Measurements from ENCODE around the gene LRRC70. TPM values are rescaled to one million over a fixed set of nuclear protein-coding genes. Genes with fewer than 3 reads are reported as not detected.

The LRRC70 gene
- total RNA-seq, 4 donors from 2014 or later = 0.13 to 1.4 (median 0.80) TPM; not detected in 1

DNA sequence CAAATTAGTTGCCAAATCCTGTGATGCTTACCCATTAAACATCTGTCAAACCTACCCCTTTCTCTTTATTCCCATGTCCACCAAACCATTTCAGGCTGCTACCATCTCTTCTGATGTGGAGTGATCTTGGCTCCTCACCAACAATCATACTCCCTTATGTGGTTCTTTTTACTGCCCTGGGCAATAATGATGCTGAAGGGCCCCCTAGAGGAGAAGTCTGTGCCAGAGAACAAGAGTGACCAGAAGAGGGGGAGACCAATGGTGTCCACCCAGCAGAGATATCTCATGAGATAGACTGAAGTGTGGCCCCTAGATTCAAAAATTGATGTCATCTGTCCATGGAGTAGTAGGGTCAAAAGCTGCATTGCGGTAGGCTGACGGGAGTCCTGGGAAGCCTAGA, 10.9 kb downstream of the LRRC70 start:
- no peak for TF ChIP-seq POLR2A (IDR thresholded peaks at IDR 0.05)
- TF ChIP-seq, protein P1, sequence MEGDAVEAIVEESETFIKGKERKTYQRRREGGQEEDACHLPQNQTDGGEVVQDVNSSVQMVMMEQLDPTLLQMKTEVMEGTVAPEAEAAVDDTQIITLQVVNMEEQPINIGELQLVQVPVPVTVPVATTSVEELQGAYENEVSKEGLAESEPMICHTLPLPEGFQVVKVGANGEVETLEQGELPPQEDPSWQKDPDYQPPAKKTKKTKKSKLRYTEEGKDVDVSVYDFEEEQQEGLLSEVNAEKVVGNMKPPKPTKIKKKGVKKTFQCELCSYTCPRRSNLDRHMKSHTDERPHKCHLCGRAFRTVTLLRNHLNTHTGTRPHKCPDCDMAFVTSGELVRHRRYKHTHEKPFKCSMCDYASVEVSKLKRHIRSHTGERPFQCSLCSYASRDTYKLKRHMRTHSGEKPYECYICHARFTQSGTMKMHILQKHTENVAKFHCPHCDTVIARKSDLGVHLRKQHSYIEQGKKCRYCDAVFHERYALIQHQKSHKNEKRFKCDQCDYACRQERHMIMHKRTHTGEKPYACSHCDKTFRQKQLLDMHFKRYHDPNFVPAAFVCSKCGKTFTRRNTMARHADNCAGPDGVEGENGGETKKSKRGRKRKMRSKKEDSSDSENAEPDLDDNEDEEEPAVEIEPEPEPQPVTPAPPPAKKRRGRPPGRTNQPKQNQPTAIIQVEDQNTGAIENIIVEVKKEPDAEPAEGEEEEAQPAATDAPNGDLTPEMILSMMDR (IDR thresholded peaks at IDR 0.05 in 4 of 5, conservative IDR thresholded peaks at IDR 0.05 in 1 of 5) = no peak
- intact Hi-C loops (cut with DNase I; ENCODE audit: low total_unique reads) = no loop called here

GRCh38 chr5:62590387-62590786, 11.8 kb downstream of the LRRC70 start:
- ATAC-seq (no peak), DNase-seq (no peak)
- no peaks in the 10 kb centered on the region for H3K27me3 ChIP-seq
- H3K27ac ChIP-seq = no peak overlapping the region
- in situ Hi-C loops (cut with MboI; ENCODE audit: low sequenced_read_pairs in 4 of 4) = no loop called here
- H3K36me3 ChIP-seq = no peaks in the 10 kb centered on the region
- no peaks in the 10 kb centered on the region for H3K9me3 ChIP-seq
- H3K4me3 ChIP-seq = no peak overlapping the region
- no peak for TF ChIP-seq POLR2A (IDR thresholded peaks at IDR 0.05)
- TF ChIP-seq, protein P1 (IDR thresholded peaks at IDR 0.05 in 4 of 5, conservative IDR thresholded peaks at IDR 0.05 in 1 of 5) = no peak
- no peaks in the 10 kb centered on the region for H3K4me1 ChIP-seq
- intact Hi-C loops (cut with DNase I; ENCODE audit: low total_unique reads) = no loop called here

More for the DNA sequence above, 10.9 kb downstream of the LRRC70 start:
- Histone ChIP-seq H3K27me3 (no peaks in the 10 kb centered on the region), H3K27ac (no peak overlapping the region), H3K9me3 (no peaks in the 10 kb centered on the region), H3K36me3 (no peaks in the 10 kb centered on the region), H3K4me1 (no peaks in the 10 kb centered on the region), H3K4me3 (no peak overlapping the region)
- ATAC-seq (no peak), DNase-seq (no peak)
- in situ Hi-C loops (cut with MboI; ENCODE audit: low sequenced_read_pairs in 4 of 4) = no loop called here

DNA sequence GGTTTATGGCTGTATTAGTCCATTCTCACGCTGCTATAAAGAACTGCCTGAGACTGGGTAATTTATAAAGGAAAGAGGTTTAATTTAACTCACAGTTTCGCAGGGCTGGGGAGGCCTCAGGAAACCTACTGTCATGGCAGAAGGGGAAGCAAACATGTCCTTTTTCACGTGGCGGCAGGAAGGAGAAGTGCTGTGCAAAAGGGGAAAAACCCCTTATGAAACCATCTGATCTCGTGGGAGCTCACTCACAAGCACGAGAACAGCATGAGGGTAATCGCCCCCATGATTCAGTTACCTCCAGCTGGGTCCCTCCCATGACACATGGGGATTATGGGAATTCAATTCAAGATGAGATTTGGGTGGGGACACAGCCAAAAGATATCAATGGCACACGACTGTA, 13.9 kb downstream of the LRRC70 start:
- DNase-seq (no peak), ATAC-seq (no peak)
- Histone ChIP-seq H3K9me3 (no peaks in the 10 kb centered on the region), H3K4me3 (no peak overlapping the region), H3K36me3 (no peaks in the 10 kb centered on the region), H3K4me1 (no peaks in the 10 kb centered on the region), H3K27ac (no peak overlapping the region), H3K27me3 (no peaks in the 10 kb centered on the region)
- no peak for TF ChIP-seq POLR2A (IDR thresholded peaks at IDR 0.05)
- TF ChIP-seq, protein P1 (IDR thresholded peaks at IDR 0.05 in 4 of 5, conservative IDR thresholded peaks at IDR 0.05 in 1 of 5) = no peak
- intact Hi-C loops (cut with DNase I; ENCODE audit: low total_unique reads) = no loop called here
- in situ Hi-C loops (cut with MboI; ENCODE audit: low sequenced_read_pairs in 4 of 4) = no loop called here

GRCh38 chr5:62593331-62593730, 14.7 kb downstream of the LRRC70 start:
- no peaks in the 10 kb centered on the region for H3K4me1 ChIP-seq
- DNase-seq = no peak
- no peaks in the 10 kb centered on the region for H3K9me3 ChIP-seq
- H3K27me3 ChIP-seq = no peaks in the 10 kb centered on the region
- intact Hi-C loops (cut with DNase I; ENCODE audit: low total_unique reads) = no loop called here
- H3K27ac ChIP-seq = no peak overlapping the region
- TF ChIP-seq, protein P1 (IDR thresholded peaks at IDR 0.05 in 4 of 5, conservative IDR thresholded peaks at IDR 0.05 in 1 of 5) = no peak
- TF ChIP-seq POLR2A (IDR thresholded peaks at IDR 0.05) = no peak
- in situ Hi-C loops (cut with MboI; ENCODE audit: low sequenced_read_pairs in 4 of 4) = no loop called here
- H3K4me3 ChIP-seq = no peak overlapping the region
- ATAC-seq = no peak
- H3K36me3 ChIP-seq = no peaks in the 10 kb centered on the region

- H3K9me3 ChIP-seq = no peaks in the 10 kb centered on the region
- no peak overlapping the region for H3K27ac ChIP-seq
- no peaks in the 10 kb centered on the region for H3K36me3 ChIP-seq
- no peak overlapping the region for H3K4me3 ChIP-seq
- DNase-seq (no peak), ATAC-seq (no peak)
- H3K4me1 ChIP-seq = no peaks in the 10 kb centered on the region
- H3K27me3 ChIP-seq = no peaks in the 10 kb centered on the region
- intact Hi-C loops (cut with DNase I; ENCODE audit: low total_unique reads) = no loop called here
- TF ChIP-seq, protein P1 (IDR thresholded peaks at IDR 0.05 in 4 of 5, conservative IDR thresholded peaks at IDR 0.05 in 1 of 5) = no peak
- no peak for TF ChIP-seq POLR2A (IDR thresholded peaks at IDR 0.05)
- in situ Hi-C loops (cut with MboI; ENCODE audit: low sequenced_read_pairs in 4 of 4) = no loop called here
Measured at GRCh38 chr5:62594364-62594984, 15.9 kb downstream of the LRRC70 start.

Measured in gastrocnemius medialis (tissue), 4 donors.